ENCODE results near the gene SUCLG1.

SUCLG1 gene

DNA sequence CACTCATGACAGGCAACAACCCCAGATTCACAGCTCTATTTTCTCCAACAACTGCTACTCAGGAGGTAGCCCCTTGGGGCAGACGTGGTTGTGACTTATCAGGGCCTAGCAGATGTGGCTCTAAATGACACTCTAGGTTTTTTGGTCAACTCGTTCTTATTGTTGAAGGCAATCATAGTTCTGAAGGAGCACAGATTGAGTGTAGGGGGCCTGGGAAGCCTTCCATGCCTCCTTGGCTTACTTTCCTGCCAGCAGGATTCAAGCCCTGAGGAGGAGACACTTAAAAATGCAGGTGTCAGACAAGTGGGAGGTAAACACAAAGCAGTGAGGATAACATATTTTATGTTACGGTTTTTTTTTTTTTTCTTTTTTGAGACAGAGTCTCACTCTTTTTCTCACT lies 23.5 kb upstream of the SUCLG1 start:
- TF ChIP-seq GATA3 (IDR thresholded peaks at IDR 0.05; ENCODE audit: low read depth, low read length) (no peak), GATA2 (IDR thresholded peaks at IDR 0.05; ENCODE audit: low read depth, low read length) (no peak)

DNA sequence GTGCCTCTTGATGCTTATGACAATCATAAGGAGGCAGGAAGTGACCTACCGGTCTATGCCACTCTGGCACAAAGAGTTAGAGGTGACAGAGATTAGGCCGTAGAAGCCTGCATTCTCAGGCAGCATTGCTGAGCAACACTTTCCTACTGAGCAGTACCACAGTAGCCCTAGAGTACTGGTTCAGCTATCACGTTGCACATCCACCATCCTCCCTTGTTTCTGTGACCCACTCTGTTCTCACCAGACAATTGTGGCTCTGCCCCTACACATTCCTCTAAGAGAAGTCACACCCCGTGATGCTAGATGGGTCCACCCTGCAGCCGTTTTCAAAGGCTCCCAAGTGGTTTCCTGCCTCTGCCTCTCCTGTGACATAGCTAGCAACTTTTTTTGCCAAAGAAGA lies 22.6 kb upstream of the SUCLG1 start:
- TF ChIP-seq GATA3 (IDR thresholded peaks at IDR 0.05; ENCODE audit: low read depth, low read length) (no peak), GATA2 (IDR thresholded peaks at IDR 0.05; ENCODE audit: low read depth, low read length) (no peak)

DNA sequence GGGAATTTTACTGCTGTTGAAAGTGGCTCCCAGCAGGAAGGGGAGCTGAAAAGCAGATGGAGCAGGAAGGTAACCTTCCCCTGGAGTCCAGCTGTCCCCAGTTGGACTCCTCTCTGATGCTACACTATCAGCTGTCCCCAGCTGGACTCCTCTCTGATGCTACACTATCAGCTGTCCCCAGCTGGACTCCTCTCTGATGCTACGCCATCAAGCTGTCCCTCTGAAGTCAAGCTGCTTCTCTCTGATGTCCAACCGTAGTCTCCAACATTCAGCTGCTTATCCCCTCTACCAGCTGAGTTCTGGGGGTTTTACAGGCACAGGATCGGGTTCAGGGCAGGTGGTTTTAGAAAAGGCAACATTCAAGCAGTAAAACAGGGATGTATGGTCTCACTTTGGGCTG lies 19.8 kb upstream of the SUCLG1 start:
- no peak for TF ChIP-seq GATA3 (IDR thresholded peaks at IDR 0.05; ENCODE audit: low read depth, low read length)

DNA sequence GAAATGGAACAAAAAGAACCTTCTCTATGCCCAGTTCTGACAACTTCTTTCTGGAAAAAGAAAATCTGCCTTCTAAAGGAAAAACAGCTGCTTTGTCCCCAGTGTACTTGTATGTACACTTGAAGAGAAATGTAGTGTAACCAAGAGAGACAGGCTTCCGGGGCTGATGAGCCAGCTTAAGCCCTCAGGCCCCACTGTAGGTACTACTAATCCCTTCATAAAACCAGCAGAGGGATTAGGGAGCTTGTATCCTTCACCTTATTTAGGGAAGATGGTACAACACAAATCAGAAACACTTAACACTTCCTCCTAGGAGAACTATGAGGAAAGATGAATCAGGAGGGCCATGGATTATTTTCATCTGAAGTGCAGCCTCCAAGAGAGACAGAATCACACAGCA lies 18.8 kb upstream of the SUCLG1 start:
- TF ChIP-seq GATA3 (IDR thresholded peaks at IDR 0.05; ENCODE audit: low read depth, low read length) (no peak), GATA2 (IDR thresholded peaks at IDR 0.05; ENCODE audit: low read depth, low read length) (no peak)

DNA sequence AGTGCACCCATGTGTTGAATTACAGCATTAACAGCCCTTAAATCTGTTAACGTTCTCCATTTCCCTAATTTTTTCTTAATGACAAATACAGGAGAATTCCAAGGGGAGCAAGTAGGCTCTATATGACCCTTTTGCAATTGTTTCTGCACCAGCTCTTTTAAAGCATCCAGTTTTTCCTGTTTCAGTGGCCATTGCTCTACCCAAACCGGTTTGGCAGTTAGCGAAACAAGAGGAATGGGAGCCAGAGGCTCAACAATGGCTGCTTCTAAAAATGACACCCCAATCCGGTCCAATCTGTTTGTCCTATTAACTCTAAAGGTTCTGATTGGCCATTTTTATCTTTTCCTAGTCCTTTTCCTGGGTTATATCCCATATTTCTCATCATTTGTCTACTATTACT lies 15.1 kb upstream of the SUCLG1 start:
- no peak for TF ChIP-seq GATA2 (IDR thresholded peaks at IDR 0.05; ENCODE audit: low read depth, low read length)
- no peak for TF ChIP-seq GATA3 (IDR thresholded peaks at IDR 0.05; ENCODE audit: low read depth, low read length)

DNA sequence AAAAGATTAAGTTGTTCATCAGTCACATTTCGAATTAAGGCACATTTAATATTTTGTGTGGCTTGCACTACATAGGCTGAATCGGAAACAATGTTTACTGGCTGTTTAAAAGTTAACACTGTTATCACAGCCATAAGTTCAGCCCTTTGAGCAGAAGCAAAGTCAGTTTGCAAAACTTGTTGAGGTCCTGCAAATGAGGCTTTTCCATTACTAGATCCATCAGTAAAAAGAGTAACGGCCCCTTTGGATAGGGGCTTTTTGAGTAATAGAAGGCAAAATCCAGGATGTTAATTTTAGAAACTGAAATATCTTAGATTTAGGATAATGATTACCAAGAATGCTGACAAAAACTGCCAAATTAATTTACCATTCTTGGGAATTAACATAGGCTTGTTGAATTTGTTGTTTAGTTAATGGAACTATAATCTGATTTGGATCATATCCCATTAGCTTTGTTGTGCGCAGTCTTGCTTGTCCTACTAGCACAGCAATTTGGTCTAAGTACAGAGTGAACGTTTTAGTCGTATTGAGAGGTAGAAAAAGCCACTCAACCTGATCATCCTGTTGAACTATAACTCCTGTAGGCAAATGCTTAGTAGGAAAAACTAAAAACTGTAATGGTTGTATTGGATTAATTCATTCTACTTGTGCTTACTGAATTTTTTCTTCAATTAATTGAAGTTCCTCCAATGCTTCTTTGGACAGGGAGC lies 13.9 kb upstream of the SUCLG1 start:
- no peak for TF ChIP-seq GATA2 (IDR thresholded peaks at IDR 0.05; ENCODE audit: low read depth, low read length)
- TF ChIP-seq GATA3 (IDR thresholded peaks at IDR 0.05; ENCODE audit: low read depth, low read length) = no peak

DNA sequence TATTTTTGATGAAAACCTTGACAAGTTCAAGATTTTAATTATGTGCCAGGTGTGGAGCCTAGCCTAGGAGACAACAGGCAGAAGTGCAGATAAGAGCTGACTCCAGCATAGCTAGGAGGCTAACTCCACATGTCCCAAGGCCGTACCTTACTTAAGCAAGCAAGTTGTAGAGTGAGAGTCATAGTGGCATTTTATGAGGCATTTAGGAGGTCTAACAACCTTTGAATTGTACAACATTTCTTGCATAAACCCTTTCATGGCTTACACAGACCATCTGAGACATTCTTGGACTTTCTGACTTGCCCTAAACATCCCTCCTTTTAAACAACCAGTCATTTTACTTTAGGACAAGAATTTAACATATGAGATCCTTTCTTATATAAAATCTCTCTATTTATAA lies 8.3 kb upstream of the SUCLG1 start:
- no peak for TF ChIP-seq GATA3 (IDR thresholded peaks at IDR 0.05; ENCODE audit: low read depth, low read length)

DNA sequence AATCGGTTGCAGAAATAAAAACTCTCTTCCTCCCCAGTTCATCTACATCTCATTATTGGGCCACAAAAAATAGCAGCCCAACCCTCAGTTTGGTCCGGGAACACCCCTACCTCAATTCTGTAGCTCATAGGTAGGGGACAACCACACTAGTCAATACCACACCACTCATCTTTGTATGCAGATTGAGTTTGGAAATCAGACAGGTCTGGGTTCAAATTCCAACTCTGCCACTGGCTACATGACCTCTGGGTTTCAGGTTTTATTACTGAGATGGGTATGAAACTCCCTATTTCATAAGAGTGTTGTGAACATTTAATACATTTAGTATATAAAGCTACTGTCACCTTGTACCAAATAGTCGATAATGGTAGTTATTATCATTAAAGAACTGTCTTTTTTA lies 2.2 kb upstream of the SUCLG1 start:
- TF ChIP-seq GATA3 (IDR thresholded peaks at IDR 0.05; ENCODE audit: low read depth, low read length) = no peak
- no peak for TF ChIP-seq GATA2 (IDR thresholded peaks at IDR 0.05; ENCODE audit: low read depth, low read length)

DNA sequence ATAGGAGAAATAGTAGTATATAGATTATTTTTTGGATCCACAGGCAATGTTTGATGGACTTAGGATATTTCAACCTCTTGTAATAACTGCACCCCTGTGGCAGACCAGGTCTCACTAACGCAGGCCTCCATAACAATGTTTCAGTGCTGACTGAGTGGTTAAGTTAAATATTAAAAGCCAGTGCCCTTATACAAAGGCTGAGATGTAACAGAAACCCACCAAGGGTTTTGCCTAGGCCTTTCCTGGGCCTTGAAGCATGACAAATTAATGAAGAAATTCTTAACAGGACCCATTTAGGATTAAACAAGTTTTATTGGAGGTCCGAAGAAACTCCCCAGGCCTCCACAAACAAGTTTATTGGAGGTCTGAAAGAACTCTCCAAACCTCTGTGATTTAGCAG lies 1.6 kb upstream of the SUCLG1 start:
- no peak for TF ChIP-seq GATA2 (IDR thresholded peaks at IDR 0.05; ENCODE audit: low read depth, low read length)
- TF ChIP-seq GATA3 (IDR thresholded peaks at IDR 0.05; ENCODE audit: low read depth, low read length) = no peak

DNA sequence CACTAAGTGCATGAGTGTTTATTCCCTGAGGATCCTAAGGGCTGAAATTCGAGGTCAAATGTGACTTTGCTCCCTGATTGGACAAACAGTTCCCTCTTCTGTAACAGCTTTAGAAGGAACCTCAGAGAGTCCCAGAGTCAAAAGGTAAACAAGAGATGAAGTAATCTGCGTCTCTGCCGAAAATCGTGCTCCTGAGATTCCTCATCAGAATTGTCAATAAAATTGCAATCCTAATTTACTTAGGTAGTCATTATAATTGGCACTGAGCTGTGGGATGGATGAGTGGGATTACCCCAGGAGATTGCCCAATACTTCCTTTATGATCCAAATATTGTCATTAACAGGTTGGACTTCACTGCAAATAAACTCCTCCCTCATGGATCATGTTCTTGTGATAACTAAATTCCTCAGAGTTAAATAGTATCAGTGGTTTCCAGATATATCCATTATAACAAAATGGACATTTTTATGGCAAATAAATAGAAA lies 907 bp upstream of the SUCLG1 start:
- TF ChIP-seq GATA2 (IDR thresholded peaks at IDR 0.05; ENCODE audit: low read depth, low read length) (no peak), GATA3 (IDR thresholded peaks at IDR 0.05; ENCODE audit: low read depth, low read length) (no peak)

DNA sequence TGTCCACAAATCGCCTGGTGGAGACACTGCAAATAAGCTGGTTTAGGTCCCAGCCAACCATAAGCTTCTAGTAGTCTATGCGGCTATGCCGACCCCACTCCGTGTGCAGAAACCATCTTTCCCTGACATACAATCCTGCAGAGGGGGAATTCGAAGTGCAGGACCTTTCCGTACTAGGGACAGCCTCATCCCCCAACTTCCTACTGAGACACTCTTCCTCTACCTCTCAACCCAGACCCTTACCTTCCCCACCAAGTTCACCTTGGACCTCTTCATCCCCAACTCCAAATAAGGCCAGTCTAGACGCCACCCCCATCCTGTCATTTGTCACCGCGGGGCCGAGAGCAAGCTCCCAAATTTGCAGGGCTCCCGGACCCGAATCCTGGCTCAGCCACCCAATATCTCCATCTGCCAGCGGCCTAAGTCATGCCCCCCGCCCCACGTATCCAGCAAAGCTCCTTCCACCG lies 496 bp downstream of the SUCLG1 start:
- TF ChIP-seq GATA3 (IDR thresholded peaks at IDR 0.05; ENCODE audit: low read depth, low read length) (no peak), GATA2 (IDR thresholded peaks at IDR 0.05; ENCODE audit: low read depth, low read length) (no peak)

DNA sequence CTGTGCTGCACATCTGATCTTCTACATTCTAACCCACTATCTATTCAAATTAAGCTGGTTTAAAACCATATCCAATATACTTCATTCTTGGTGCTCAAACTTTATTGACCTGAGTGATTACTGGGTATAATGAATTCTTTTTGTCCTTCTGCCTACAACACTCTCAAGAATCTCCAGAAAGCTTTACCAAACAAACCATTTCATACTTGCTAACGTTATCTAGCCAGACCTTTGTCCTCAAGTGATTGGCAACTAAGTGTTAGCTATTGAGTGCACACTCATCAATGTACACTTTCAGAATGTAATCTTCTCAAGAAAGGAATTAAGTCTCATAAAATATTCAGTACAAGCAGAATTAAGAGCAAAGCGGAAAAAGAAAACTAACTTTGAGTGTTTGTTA lies 1.4 kb downstream of the SUCLG1 start:
- TF ChIP-seq GATA2 (IDR thresholded peaks at IDR 0.05; ENCODE audit: low read depth, low read length) (no peak), GATA3 (IDR thresholded peaks at IDR 0.05; ENCODE audit: low read depth, low read length) (no peak)

DNA sequence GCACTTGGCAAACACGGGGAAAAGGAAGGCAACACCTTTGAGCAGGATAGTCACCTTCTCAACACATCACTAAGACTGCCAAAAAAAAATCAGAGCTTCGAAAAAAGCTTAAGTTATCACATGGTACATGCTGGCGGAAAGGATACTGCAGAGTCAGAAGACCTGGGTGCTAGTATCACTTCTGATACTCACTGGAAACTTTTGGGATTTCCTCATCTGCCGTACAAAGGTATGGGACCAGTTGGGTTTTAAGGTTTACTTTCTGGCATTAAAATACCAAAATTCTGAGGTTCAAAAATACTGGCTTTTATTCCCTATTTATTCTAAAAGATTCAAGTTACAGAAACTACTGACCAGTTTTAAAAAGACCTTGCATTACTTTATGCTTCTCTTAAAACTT lies 2.9 kb downstream of the SUCLG1 start:
- TF ChIP-seq GATA2 (IDR thresholded peaks at IDR 0.05; ENCODE audit: low read depth, low read length) (no peak), GATA3 (IDR thresholded peaks at IDR 0.05; ENCODE audit: low read depth, low read length) (no peak)

DNA sequence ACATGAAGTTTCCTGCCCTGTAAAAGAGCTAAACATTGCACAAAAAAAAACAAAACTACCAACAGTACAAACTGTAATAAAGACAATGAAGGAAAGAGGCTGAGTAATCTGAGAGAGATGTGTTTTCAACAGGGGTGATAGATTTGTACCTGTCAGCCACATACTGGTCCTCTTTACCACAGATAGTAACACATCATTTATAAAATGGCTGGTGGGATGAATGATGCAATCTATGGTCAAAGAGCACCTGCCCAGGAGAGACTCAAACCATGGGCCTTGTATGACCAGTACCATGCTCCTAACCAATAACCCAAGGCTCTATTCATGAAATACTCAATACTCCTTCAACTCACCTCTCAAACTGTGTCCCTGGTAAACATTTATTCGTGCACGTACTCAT lies 4.5 kb downstream of the SUCLG1 start:
- no peak for TF ChIP-seq GATA2 (IDR thresholded peaks at IDR 0.05; ENCODE audit: low read depth, low read length)
- TF ChIP-seq GATA3 (IDR thresholded peaks at IDR 0.05; ENCODE audit: low read depth, low read length) = no peak

DNA sequence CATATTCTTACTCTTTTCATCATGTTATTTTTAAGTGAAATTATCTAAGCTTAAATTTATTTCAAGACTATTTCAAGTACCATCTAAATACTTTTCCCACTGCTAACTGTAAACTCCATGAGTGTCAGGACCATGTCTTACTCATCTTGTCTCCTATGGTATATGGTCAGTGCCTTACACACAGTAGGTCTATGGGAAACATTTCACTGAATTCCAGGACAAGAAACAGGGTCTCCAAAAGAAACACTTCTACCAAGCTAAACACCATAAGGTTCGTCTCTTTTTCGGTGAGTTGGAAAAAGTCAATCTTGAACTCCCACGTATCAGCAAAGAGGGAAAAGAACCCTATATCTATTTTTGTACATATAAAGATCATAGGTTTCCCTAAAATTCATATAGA lies 6.5 kb downstream of the SUCLG1 start:
- no peak for TF ChIP-seq GATA3 (IDR thresholded peaks at IDR 0.05; ENCODE audit: low read depth, low read length)
- no peak for TF ChIP-seq GATA2 (IDR thresholded peaks at IDR 0.05; ENCODE audit: low read depth, low read length)

DNA sequence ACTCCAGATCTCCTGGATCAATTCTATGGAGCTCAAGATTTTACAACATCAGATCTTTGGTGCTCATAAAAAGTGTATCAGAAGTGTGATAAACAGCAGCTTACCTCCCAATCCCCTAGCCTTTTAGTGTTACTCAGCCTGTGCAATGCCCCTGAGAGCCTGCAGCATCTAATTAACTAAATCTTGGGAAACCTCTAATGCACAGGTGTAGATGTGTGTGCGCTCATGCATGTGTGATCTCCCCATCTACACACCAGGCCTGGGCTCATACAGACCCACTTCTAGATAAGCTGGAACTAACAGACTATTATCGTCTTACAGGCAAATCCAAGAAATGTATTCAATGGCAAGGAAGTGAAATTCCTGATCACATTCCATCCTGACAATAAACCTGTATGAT lies 7.5 kb downstream of the SUCLG1 start:
- TF ChIP-seq GATA2 (IDR thresholded peaks at IDR 0.05; ENCODE audit: low read depth, low read length) (no peak), GATA3 (IDR thresholded peaks at IDR 0.05; ENCODE audit: low read depth, low read length) (no peak)

Data from SH-SY5Y (cell line).